ENCODE measurements around the gene IPCEF1.
"Not testable (repeated sequence)": the region's sequence is repeated elsewhere in the genome, so short reads cannot be mapped to it uniquely, and the experiment has no call there.

IPCEF1 gene

DNA sequence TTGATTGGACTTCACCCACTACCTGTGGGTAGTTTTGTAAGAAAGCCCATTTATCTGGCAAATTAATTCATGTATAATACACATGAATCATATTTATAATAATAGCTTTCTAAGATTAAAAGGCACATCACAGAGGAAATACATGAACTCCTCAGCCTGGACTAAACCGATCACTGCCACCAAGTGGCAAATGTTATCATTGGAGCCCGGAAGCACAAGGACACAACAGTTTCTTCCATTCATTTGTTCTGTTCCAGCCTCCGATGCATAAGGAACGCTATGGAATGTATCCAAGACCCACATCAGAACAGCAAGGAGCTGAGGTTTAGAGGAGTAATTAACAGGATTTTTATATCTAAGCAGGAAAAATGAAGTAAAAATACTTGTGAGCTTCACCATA lies 13.9 kb upstream of the IPCEF1 start:
- DNase-seq, result peak; percentile 28

DNA sequence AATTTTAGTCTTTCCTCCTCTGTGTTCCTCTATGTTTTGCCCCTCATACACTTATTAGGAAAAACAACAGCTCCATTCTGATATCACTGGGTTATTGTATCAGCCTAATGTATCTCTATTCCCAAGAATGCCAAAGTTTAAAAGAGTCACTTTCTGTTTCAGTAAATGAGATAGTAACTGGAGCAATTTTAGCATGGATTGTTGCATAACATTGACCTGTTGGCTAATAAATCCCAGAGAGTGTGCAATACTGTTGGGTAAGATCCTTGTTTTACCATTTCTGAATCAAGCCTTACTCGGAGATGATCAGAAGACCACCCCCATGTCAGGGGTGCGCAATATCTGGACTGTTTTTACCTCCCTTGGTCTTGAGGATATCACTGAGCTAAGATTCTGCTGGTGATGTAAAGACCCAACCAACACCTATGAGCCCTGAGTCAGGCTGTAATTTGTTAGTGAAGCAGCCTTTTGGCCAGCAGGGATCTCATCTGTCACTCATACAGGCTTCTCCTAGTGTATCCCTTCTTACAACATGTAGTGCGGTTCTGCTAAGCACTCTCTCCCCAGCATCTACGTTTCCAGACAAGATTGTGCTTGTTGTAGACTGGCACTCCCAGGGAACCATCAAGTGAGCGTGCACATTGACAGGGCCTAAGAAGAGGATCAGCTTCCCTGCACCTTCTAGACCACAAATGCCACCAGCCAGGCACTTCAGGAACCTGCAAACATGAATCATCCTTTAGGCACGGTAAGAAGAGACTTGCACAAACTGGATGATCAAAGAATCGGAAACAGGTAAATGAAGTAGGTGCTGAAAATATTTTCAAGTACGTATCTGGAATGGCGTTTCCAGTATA lies 11.5 kb upstream of the IPCEF1 start:
- DNase-seq, result no peak

DNA sequence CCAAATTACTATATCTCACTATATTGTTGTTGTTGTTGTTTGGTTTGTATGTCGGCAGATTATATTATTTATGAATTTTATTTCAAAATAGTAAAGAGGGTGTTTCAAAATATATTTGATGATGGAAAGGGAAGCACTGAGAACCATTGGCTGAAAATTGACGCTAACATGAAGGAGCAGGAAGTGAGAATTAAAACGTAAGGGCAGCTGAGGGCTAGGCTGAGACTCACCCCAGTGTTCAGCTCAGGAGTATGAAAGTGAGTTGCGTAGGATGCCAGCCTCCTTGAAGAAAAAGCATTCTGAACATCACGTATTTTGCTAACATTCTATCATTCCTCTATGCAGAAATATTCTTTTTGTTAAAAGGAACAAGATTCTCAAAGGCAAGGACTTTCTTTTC lies 10.7 kb upstream of the IPCEF1 start:
- DNase-seq, result no peak

DNA sequence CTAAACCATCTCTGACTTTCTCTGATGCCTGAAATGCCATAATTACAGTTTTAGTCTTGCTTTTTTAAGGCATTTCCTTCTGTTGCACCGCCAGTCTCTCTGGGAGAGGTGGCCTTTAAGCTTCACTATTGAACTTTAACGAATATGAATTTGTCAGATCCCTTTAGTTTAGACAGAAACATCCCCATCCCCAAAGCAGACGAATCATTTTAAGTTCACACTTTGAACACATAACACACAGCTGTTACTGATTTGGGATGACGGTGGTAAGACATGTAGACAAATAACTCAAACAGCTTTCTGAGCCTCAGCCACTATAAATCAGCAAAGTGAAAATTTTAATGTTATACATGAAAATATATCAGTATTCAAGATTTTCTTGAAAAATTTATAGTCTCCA lies 7.2 kb upstream of the IPCEF1 start:
- no peak for DNase-seq

DNA sequence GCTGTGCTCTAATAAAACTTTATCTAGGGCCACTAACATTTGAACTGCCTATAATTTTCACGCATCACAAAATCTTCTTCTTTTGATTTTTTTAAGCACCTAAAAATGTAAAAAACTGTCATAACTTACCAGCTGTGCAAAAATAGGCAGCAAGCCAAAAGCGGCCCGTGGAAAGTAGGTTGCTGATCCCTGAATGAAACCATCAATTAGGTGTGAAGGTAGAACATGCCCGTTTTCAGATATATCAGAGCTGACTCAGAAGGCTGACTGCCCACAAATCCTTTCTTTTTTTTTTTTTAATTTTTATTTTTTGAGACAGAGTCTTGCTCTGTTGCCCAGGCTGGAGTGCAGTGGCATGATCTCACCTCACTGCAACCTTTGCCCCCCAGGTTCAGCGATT lies 4.9 kb upstream of the IPCEF1 start:
- no peak for DNase-seq

DNA sequence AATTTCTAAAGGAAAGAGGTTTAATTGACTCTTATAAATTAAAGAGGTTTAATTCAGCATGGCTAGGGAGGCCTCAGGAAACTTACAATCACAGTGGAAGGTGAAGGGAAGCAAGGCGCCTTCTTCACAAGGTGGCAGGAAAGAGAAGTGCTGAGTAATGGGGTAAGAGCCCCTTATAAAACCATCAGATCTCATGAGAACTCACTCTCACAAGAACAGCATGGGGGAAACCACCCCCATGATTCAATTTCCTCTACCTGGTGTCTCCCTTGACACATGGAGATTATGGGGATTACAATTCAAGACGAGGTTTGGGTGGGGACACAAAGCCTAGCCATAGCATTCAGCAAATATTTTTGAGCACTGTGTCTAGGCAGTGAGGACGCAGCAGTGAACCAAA lies 3.9 kb upstream of the IPCEF1 start:
- DNase-seq, result no peak

DNA sequence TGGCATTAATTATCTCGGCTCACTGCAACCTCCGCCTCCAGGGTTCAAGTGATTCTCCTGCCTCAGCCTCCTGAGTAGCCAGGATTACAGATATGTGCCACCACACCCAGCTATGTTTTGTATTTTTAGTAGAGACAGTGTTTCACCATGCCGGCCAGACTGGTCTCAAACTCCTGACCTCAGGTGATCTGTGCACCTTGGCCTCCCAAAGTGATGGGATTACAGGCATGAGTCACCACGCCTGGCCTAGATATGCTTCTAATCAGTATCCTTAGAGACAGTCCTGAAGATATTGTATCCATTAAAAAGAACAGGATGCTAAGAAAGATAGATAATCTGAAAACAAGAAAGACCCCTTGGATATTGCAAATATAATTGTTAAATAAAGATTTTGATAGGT lies 3.1 kb upstream of the IPCEF1 start:
- DNase-seq, result no peak

DNA sequence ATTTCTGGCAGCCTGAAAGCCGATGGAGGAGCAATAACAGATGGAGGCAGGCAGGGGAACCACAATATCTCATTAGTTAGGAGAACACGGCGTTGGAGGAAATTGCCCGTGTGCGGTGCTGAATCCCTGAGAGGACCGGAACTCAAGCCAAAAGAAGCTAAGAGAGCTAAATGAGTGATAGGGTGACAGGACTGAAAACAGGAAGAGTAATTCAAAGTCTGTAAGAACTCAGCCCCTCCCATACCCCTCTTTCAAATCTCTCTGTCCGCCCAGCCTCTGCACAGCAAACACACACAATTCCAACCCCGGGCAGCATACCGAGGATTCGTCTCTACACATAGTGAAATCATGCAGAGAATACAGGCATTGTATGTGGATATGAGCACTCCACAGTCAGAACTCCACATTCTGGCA lies 2.6 kb upstream of the IPCEF1 start:
- peak; percentile 7 for DNase-seq

DNA sequence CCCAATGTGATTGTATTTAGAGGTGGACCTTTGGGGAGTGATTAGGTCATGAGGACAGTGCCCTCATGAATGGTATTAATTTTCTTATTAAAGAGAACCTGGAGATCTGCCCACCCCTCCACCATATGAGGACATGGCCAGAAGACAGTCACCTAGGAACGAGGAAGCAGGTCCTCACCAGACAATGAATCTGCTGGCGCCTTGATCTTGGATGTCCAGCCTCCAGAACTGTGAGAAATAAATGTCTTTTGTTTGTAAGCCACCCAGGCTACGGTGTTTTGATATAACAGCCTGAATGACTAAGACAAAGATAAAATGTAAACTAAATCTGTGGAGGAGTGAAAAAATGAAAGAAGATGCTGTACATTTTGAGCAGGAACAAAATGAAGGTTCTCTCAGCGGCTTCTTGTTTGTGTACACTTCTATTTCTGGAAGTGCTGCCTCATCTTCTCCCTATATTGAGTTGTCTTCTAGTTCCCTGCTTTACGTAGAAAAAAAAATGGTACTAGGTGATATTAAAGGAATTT lies 1.5 kb upstream of the IPCEF1 start:
- DNase-seq, result no peak

DNA sequence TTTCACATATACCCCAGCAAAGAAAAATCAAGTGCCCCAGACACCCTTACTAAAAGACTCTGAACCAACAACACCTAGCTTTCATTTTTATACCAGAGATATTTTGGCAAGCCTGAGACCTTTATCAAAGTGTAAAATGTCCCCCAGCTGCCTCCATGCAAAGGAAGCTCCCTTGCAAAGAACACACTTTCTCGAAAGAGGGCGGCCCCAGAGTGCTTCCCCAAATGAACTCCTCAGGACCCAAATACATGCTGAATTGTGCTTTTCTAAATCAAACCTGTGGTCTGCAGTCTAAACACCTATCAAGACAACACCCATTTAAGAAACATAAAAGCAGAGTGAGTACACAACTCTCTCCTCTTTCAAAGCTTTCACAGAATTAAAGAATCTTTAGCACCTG lies 490 bp downstream of the IPCEF1 start:
- DNase-seq, result no peak

DNA sequence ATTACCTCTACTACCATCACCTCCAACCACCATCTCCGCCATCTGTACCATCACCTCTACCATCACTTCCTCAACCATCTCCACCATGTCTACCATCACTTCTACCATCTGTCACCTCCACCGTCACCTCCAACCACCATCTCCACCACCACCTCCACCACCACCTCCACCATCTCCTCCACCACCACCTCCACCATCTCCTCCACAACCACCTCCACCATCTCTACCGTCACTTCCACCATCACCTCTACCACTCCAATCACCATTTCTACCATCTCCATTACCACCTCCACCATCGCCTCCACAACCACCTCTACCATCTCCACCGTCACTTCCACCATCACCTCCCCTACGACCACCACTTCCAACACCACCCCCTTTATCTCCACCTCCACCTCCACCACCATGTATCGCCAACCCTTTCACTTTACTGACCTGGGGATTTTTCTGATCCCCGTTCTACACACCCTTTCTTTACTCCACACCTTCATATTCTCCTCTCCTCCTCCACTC lies 2.3 kb downstream of the IPCEF1 start:
- no peak for DNase-seq

DNA sequence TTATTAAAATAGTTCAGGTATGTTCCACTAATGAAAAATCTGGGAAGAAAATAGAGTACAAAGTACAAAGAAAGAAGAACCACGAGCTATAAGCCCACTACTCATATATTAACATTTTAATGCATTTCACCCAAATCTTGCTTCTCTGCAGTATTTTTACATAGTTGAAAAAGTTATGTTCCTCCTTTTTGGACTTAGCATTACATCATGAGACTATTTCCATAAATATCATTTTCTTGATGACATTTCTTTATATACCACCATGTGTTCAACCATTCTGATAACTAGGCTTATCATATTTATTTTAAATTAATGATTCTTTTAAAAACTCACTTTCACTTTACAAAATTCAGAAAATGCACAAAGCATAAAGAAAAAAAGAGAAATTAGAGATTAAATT lies 3.0 kb downstream of the IPCEF1 start:
- no peak for DNase-seq

DNA sequence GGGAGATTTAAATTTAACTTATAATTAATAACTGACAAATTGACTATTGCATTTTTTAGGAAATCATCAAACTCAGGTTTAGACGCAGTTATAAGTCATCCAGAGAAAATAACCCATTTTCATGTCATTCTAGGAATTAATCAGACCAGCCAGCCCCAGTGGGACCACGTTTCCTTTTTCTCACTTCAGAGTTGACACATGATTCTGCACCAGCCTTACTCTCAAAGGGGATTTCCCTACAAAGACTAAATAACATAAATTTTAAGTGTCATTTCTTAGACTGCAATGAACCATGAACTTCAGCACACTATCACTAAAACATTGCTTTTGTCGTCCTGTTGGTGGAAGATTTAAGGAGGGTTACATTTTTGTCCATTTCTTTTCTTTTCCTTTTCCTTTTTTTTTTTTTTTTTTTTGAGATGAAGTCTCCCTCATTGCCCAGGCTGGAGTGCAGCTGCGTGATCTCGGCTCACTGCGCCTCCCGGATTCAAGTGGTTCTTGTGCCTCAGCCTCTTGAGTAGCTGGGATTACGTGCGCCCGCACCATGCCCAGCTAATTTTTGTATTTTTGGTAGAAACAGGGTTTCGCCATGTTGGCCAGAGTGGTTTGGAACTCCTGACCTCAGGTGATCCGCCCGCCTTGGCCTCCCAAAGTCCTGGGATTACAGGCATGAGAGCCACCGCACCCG lies 3.6 kb downstream of the IPCEF1 start:
- DNase-seq, result peak; percentile 87

DNA sequence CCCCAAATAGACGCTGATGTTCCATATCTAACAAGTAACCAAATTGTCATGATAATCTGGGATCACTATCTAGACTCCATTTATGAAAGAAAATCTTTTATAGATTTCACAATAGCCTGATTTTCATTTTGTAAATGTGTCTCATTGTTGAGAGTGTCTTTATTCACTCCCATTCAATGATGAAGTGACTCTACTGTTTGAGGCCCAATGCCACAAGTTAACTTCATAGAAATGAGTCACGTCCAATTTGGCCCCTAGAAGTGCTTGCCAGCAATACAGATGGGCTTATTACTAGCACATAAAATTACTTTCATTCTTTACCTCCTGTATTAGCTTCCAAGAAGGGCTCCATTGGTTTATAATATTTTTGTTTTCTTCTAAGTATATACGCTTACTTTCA lies 6.3 kb downstream of the IPCEF1 start:
- no peak for DNase-seq

DNA sequence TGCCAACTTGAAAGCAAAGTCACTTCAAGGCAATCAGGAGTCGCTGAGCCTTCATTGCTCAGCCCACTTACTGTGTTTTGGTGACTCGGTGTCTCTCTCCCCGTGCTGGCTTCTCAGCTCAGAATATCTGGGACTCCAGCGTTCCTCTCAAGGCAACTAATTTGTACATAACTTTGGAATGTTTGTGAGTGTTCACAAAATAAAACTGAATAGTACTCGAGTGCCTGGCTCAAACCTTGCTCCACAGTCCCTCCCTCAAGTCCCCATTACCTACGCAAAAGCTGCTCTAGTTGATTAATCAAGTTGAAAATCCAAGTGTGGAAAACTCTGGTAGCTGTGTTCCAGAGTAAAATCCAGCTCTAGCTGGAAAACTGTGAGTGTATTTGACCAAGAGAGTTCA lies 8.6 kb downstream of the IPCEF1 start:
- no peak for DNase-seq

DNA sequence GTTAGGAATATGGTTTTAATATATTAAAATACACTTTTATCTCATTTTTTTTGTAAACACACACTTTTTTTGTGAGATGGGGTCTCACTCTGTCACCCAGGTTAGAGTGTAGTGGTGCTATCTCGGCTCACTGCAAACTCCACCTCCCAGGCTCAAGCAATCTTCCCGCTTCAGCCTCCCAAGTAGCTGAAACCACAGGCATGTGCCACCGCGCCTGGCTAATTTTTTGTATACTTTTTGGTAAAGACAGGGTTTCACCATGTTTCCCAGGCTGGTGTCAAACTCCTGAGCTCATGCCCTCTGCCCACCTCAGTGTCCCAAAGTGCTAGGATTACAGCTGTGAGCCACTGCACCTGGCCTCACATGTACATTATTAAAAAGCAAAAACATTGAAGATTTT lies 10.8 kb downstream of the IPCEF1 start:
- DNase-seq, result no peak

DNA sequence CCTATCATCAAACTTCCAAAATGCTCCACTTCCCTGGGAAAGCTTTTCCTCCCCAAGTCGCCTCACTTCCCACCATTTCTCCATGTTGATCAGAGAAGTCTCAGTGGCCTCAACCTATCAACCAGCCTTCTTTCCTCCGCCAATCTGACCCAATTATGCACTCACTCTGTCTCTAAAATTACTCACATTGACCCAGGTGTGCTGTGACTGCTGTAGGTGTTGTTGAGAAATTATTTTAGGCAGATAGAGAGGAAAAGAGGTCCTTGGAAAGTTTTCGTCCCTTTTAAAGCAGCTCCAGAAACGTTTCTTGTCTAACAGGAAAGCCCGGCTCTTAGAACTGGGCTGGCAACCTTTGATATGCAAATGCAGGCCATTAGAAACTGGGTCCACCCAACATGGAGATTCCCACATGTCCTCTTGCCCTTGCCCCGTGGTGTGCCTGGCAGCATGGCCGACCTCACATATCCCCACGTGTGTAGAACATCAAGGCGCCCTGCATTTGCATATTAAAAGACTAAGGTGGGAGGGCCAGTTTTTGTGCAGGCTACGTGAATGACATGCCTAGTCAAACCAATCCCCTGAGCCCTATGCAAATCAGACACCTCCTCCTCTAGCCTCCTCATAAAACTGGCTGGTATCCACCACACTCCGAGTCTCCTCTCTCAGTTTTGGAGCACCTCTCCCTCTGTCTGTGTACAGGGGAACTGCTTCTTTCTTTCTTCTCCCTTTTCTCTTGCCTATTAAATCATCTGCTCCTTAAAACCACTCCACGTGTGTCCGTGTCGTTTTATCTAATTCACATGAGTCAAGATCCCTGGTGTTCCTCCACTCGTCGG lies 12.9 kb downstream of the IPCEF1 start:
- DNase-seq, result no peak

DNA sequence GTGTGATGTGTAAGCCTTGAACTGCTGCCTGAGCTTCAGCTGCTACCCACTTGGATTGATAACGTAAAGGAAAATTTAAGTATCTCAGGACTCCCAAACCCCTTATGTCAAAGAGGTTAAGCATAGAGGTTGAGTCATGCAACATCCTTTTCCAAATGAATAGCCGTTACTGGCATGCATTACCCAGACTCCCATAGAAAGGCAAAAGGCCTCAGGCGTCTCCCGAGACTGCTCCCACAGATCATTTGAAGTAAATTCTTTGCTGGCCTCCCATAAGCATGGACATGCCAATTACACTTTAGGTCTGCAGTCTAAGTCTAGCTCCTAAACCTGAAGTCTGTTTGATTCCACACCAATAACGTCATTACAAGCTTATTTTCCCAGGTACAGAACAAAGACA lies 14.7 kb downstream of the IPCEF1 start:
- no peak for DNase-seq

DNA sequence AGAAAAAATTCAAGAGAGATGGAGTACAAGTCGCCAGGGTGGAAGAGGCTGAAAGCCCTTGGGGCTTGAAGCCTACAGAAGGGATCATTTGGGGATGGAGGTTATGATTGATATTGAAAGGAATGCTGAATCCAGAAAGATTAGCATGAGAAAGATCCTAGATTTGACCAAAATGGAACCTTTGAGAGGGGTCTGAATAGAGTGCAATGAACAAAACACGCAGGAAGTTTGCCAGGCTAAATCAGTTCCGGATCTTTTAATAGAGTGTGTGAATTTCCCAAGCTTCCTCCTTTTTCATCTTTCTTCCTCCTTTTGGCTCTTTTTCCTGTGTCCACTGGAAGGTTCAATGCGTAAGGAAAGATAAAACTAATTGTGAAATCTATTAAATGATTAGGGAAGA lies 15.3 kb downstream of the IPCEF1 start:
- no peak for DNase-seq

DNA sequence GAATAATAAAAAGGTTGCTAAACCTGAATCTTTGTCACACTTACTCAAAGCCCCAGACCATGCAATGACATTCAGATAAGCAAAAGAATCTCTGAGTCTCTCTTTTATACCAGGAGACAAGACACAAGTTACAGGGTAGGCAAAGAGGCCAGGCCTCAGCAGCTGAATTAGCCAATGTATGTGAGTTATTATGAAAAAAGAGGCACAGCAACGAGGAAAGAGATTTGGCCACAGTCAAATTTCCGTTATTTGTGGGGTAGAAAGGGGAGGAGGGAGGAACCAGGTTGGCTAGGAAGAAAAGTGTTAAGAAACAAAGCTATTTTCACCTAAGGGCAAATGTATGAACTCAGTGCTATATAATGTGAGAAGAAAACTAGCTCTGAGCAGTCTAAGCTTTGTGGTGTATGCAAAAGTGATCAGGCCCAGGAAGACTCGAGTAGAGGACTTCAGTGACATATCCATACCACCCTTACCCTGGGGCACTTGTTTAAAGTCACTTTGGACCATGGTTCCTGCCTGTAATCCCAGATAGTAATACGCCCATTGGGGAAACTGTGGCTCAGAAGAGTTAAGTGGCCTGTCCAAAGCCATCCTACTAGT lies 19.1 kb downstream of the IPCEF1 start:
- no peak for DNase-seq

DNA sequence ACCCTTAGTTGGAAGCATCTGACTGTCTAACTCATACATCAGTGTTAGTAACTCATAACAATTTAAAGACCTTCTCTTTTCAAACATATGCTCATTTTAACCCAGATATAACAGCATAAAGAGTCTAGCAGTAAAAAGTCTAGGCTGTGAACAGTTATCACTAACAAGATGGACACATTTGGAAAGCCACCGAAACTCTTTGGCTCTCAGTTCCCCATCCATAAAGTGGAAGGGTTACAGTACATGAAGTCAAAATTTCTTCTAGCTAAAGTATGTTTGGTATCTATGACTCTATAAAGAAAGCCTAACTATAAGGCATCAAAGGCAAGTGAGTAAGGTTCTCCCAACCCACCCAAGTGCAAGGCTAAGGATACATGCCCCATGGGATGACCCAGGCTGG lies 22.5 kb downstream of the IPCEF1 start:
- not testable (repeated sequence) for DNase-seq

DNA sequence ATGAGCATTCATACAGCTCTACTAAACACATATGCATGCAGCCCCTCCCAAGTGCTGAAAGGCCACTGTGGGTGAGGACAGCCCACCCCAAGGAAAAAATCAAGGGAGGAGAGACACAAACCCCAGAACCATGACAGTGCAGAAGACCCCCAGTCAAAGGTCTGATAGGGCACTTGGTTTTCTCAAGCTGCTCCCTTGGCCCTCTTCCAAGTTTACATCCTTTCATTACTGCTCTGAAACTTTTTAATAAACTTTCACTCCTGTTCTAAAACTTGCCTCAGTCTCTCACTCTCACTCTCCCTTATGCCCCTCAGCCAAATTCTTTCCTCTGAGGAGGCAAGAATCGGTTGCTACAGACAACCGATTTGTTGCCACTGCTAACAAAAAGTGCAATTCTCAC lies 24.9 kb downstream of the IPCEF1 start:
- no peak for DNase-seq

Data from activated CD4-positive, alpha-beta T cell treated with anti-CD3 and anti-CD28 coated beads, Interleukin-2, Interleukin-6, amounts not matched to agents 100 ng/mL and 50 ng/mL, durations not matched to agents 16 hours and 8 hours (primary cell).